ENCODE measurements around the gene SLX4IP. TPM values are rescaled to one million over a fixed set of nuclear protein-coding genes. Genes with fewer than 3 reads are reported as not detected.

The SLX4IP gene
- polyA plus RNA-seq, 1 experiment, result 2.8 TPM

DNA sequence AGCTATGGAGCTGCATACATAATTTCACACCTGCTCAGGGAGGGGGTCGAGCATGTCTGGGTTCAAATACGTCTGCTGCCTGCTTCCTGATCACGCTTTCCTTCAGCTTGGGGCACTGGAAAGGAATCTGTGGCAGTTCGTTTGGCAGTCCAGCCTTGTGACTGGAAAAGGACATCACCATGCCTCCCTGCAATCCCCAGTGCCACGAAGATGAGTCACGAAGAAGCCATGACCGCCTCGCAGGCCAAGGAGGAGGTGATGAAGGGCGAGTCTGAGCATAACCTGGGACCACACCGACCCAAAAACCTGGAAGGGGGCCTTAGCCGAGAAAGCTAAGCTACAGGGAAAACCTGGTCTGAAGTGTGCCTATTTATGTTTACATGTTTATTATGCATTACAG is 225.6 kb downstream of the SLX4IP start:
- no peaks in the 10 kb centered on the region for H3K9me3 ChIP-seq (ENCODE audit: control insufficient read depth, insufficient read depth, low read length)
- no peak overlapping the region for H3K4me3 ChIP-seq (ENCODE audit: low read depth, low read length)
- no peaks in the 10 kb centered on the region for H3K27me3 ChIP-seq (ENCODE audit: control insufficient read depth, insufficient read depth, low read length)
- no peak for DNase-seq (ENCODE audit: low read depth, low spot score)
- TF ChIP-seq, protein P1, sequence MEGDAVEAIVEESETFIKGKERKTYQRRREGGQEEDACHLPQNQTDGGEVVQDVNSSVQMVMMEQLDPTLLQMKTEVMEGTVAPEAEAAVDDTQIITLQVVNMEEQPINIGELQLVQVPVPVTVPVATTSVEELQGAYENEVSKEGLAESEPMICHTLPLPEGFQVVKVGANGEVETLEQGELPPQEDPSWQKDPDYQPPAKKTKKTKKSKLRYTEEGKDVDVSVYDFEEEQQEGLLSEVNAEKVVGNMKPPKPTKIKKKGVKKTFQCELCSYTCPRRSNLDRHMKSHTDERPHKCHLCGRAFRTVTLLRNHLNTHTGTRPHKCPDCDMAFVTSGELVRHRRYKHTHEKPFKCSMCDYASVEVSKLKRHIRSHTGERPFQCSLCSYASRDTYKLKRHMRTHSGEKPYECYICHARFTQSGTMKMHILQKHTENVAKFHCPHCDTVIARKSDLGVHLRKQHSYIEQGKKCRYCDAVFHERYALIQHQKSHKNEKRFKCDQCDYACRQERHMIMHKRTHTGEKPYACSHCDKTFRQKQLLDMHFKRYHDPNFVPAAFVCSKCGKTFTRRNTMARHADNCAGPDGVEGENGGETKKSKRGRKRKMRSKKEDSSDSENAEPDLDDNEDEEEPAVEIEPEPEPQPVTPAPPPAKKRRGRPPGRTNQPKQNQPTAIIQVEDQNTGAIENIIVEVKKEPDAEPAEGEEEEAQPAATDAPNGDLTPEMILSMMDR (IDR thresholded peaks at IDR 0.05; ENCODE audit: low read depth, low read length), result no peak
- POLR2A ChIA-PET, result no interaction called here
- CTCF ChIA-PET, result interaction anchor here (0.6 to 2.2 kb wide), 2 partner anchors 10 to 163 kb away, joined by 3 to 6 read pairs; no protein-coding TSS in a partner anchor
- no peak overlapping the region for H3K27ac ChIP-seq (ENCODE audit: low read depth, low read length)

DNA sequence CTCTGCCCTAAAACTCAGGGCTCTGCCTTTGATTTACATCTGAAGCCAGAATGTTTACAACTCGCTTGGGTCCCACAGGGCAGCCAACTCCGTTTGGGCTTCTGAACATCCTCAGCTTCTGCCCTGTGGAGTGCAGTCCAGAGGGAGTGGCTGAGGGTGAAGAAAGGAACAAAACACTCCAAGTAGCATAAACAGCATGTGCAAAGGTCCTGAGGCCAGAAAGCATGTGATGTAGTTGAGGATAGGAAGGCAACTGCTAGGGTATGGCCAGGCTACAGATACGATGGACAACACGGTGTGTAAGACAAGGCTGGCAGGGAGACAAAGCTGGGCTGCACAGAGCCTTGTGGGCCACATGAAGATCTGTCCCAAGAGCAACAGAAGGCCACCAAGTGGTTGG is 226.2 kb downstream of the SLX4IP start:
- no peak overlapping the region for H3K4me3 ChIP-seq (ENCODE audit: low read depth, low read length)
- no peak for DNase-seq (ENCODE audit: low read depth, low spot score)
- ChIA-PET POLR2A (no interaction called here), CTCF (interaction anchor here (0.6 to 2.2 kb wide), 2 partner anchors 10 to 163 kb away, joined by 3 to 6 read pairs; no protein-coding TSS in a partner anchor)
- no peaks in the 10 kb centered on the region for H3K27me3 ChIP-seq (ENCODE audit: control insufficient read depth, insufficient read depth, low read length)
- TF ChIP-seq, protein P1 (IDR thresholded peaks at IDR 0.05; ENCODE audit: low read depth, low read length), result no peak
- H3K9me3 ChIP-seq (ENCODE audit: control insufficient read depth, insufficient read depth, low read length), result no peaks in the 10 kb centered on the region
- no peak overlapping the region for H3K27ac ChIP-seq (ENCODE audit: low read depth, low read length)

DNA sequence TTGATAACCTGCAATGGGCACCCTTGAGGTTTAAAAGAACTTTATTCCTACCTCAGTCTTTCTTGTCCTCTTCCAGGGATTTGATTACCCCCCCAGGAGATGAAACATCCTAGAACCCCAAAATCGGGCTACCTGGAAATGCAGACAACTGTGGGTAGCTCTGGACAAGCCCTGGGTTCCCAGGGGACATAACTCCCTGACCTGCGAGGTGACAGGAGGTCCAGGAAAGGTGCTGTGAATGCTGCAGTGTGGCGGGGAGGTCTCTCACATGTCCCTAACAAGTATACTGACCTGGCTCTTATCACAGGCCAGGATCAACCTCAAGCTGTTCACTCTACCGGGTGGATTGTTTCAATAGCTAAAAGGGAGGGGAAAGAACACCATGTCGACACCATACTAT is 227.0 kb downstream of the SLX4IP start:
- TF ChIP-seq, protein P1 (IDR thresholded peaks at IDR 0.05; ENCODE audit: low read depth, low read length), result no peak
- ChIA-PET CTCF (interaction anchor here (0.6 to 2.2 kb wide), 3 partner anchors 9 to 190 kb away, joined by 3 to 6 read pairs (median 4); no protein-coding TSS in a partner anchor), POLR2A (no interaction called here)
- Histone ChIP-seq H3K27ac (ENCODE audit: low read depth, low read length) (no peak overlapping the region), H3K4me3 (ENCODE audit: low read depth, low read length) (no peak overlapping the region), H3K27me3 (ENCODE audit: control insufficient read depth, insufficient read depth, low read length) (no peaks in the 10 kb centered on the region), H3K9me3 (ENCODE audit: control insufficient read depth, insufficient read depth, low read length) (no peaks in the 10 kb centered on the region; the same call in 1 of the 2 replicates)
- no peak for DNase-seq (ENCODE audit: low read depth, low spot score)

DNA sequence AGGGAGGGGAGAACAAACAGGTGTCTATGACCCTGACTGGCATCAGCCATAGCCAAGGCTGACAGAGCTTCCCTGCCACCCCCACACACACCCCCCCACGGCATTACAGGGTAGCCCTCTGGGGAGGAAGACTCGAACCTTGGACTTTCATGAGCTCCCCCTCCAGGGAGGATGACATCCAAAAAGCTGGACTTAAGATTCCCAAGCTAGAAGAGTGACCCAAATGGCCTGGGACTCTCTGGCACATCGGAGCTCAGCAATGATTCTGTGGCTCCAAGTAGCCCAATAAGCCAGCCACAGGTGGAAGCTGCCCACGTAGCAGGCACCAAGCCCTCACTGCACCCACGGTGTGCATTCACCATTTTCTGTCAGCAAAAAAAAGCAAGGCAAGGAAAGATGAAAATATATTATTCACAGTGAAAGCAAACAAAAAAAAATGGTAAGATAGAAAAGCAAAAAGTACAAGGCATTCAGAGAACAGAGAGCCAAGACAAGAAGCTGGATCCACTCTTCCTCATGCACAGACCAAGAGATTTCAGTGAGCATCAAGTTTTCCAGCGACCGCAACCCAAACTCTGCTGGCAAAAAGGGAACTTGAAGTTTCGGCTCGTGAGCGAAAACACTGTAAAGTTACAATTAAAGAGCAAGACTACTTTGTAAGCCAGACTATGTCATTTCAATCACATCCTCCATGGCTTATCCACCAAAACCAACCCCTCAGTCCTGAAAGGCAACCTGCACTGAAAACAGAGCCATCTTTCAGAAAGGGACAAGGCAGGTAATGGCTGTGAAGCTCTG is 227.8 kb downstream of the SLX4IP start:
- POLR2A ChIA-PET, result interaction anchor here (0.7 kb wide), 1 partner anchor 135 kb away, joined by 3 read pairs; no protein-coding TSS in a partner anchor
- Histone ChIP-seq H3K9me3 (ENCODE audit: control insufficient read depth, insufficient read depth, low read length) (no peaks in the 10 kb centered on the region; the same call in 1 of the 2 replicates), H3K27me3 (ENCODE audit: control insufficient read depth, insufficient read depth, low read length) (no peaks in the 10 kb centered on the region), H3K4me3 (ENCODE audit: low read depth, low read length) (no peak overlapping the region), H3K27ac (ENCODE audit: low read depth, low read length) (no peak overlapping the region)
- DNase-seq (ENCODE audit: low read depth, low spot score), result no peak
- TF ChIP-seq, protein P1 (IDR thresholded peaks at IDR 0.05; ENCODE audit: low read depth, low read length), result no peak
- CTCF ChIA-PET, result interaction anchor here (0.6 to 0.9 kb wide), 2 partner anchors 8 to 686 kb away, joined by 3 to 4 read pairs; no protein-coding TSS in a partner anchor

DNA sequence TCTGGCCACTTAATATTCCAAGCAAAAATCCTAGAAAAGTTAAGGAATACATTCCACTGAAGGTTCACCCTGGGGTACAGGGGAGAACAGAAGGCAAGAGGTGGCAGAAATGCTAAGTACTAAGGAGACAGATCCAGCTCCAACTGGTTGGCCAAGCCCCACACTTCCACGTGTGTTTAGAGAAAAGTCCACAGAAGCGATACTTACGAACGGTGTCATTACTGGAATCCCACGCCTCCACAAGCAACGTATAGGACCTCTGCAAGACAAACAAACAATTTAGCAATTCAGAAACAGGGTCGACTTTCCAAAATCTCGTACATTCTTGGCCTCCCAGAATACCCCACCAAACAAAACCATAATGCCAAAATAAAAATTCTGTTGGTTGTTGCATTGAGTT is 228.7 kb downstream of the SLX4IP start:
- no peak overlapping the region for H3K27ac ChIP-seq (ENCODE audit: low read depth, low read length)
- POLR2A ChIA-PET, result no interaction called here
- CTCF ChIA-PET, result no interaction called here

More for the DNA sequence above, 228.7 kb downstream of the SLX4IP start:
- Histone ChIP-seq H3K4me3 (ENCODE audit: low read depth, low read length) (no peak overlapping the region), H3K27me3 (ENCODE audit: control insufficient read depth, insufficient read depth, low read length) (no peaks in the 10 kb centered on the region), H3K9me3 (ENCODE audit: control insufficient read depth, insufficient read depth, low read length) (no peaks in the 10 kb centered on the region; the same call in 1 of the 2 replicates)
- TF ChIP-seq, protein P1 (IDR thresholded peaks at IDR 0.05; ENCODE audit: low read depth, low read length), result no peak
- no peak for DNase-seq (ENCODE audit: low read depth, low spot score)
